Activated naive CD8-positive, alpha-beta T cell treated with anti-CD3 and anti-CD28 coated beads for 36 hours (primary cell): ENCODE results near the gene DGCR6. TPM values are rescaled to one million over a fixed set of nuclear protein-coding genes. Genes with fewer than 3 reads are reported as not detected.
"Not testable (repeated sequence)": the region's sequence is repeated elsewhere in the genome, so short reads cannot be mapped to it uniquely, and the experiment has no call there.

Experiments used
- DNase-seq: peaks from one replicate; pipeline ENCODE4 v3.0.0; 2021
- H3K27ac Mint-ChIP-seq: one replicate; pipeline ENCODE4 v1.8.0; 2022; ENCODE audit warnings: mild to moderate bottlenecking, moderate library complexity, mixed read lengths
- H3K27me3 Mint-ChIP-seq: one replicate; pipeline ENCODE4 v1.8.0; 2022; ENCODE audit warnings: mild to moderate bottlenecking, mixed read lengths
- H3K36me3 Mint-ChIP-seq: one replicate; pipeline ENCODE4 v1.8.0; 2021; ENCODE audit warnings: mild to moderate bottlenecking, mixed read lengths
- H3K4me1 Mint-ChIP-seq: one replicate; pipeline ENCODE4 v1.8.0; 2021; ENCODE audit warnings: mixed read lengths
- H3K4me3 Mint-ChIP-seq: one replicate; pipeline ENCODE4 v1.8.0; 2022; ENCODE audit warnings: mild to moderate bottlenecking, moderate library complexity, mixed read lengths
- H3K9me3 Mint-ChIP-seq: one replicate; pipeline ENCODE4 v1.8.0; 2022; ENCODE audit warnings: mixed read lengths
- total RNA-seq, 2 experiments: library from RNA; stranded (reverse); gene quantifications; one replicate each; pipeline ENCODE4 v1.2.3, GENCODE V29; 2021

The DGCR6 gene
- 1 to 10 TPM in 1 of 2 experiments, under 1 TPM in 1; 0.68 to 2.1 TPM for total RNA-seq

DNA sequence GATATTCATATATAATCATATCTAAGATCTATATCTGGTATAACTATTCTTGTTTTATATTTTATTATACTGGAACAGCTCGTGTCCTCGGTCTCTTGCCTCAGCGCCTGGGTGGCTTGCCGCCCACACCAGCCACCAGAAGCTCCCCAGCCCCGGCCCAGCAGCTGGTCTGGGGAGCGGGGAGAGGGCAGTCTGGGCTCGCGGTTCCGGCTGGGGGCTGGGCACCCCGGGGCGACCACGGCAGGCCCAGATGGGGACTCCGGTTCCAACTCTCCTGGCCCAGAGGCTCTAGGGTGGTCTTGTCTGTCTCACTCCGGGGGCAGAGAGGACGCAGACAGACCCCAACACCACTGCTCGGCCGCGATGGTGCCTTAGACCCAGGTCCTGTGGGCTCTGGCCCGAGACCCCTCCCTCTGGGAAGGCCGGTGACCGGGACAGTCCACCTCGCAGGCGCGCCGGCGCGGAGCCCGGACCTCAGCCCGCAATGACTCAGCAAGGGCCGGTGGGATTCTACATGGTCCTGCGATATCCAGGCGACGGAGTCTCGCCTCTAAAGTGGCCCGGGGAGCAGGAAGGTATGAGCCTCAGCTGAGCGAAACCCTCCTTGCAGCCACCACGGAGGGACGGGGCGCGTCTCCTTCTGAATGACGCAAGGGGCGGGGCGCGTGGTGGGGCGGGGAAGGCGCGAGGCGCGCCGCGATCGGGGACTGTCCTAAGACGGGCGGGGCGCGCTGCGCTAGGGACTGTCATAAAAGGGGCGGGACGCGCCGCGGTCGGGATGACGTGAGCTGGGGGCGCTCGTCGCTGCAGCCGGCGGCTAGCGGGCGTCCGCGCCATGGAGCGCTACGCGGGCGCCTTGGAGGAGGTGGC lies at the start of gene DGCR6:
TSS of gene DGCR6 (plus strand) at position 781 of the 870 bp plus-strand sequence. CDS start at position 836, 55 bp downstream.
- no peaks in the 10 kb centered on the region for H3K36me3 Mint-ChIP-seq
- no peak within 1 kb of the TSS for H3K27ac Mint-ChIP-seq
- no peaks in the 10 kb centered on the region for H3K4me1 Mint-ChIP-seq
- DNase-seq, result no peak
- no peaks in the 10 kb centered on the region for H3K9me3 Mint-ChIP-seq
- H3K27me3 Mint-ChIP-seq, result no peaks in the 10 kb centered on the region
- H3K4me3 Mint-ChIP-seq, result no peak within 1 kb of the TSS

DNA sequence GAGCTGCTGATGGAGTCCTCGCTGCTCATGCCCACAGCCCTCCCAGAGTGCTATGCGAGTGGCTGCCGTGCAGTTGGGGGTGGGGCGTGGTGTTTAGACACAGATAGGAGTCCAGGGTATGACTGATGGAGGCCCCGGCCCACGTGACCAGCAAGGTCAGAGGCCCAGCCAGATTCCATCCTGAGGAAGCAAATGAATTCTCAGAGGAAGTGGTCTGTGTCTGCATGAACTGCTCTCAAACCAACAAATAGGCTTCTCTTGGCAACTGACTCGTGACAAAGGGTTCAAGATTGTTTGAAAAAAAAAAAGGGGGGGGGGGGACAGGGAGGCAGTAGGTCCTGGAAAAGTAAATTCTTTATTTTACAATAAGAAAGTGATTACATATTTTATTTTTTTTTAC lies 46.8 kb upstream of the DGCR6 start:
- not testable (repeated sequence) for DNase-seq, H3K27me3 Mint-ChIP-seq, H3K9me3 Mint-ChIP-seq

DNA sequence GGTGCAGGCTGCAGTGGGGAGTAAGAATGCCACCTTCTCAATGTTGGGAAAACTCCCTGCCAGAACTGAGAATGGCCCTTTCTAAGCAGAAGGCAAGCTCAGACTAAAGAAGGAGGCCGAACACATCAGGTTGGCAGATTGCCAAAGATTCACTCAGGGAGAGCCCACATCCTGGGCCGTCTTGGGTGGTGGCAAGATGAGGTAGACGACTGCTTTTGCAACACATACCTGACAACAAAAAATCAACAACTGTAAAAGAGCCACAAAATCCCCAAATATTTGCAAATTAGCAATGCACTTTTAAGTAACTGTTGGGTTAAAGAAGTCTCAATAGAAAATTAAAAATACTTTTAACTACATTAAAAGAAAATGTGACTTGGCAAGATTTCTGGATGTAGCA lies 24.9 kb upstream of the DGCR6 start:
- not testable (repeated sequence) for H3K36me3 Mint-ChIP-seq, H3K4me3 Mint-ChIP-seq, H3K4me1 Mint-ChIP-seq, H3K27me3 Mint-ChIP-seq, H3K27ac Mint-ChIP-seq, H3K9me3 Mint-ChIP-seq
- peak; percentile 26 for DNase-seq

More for the DNA sequence above, 46.8 kb upstream of the DGCR6 start:
- not testable (repeated sequence) for H3K4me3 Mint-ChIP-seq, H3K27ac Mint-ChIP-seq, H3K4me1 Mint-ChIP-seq, H3K36me3 Mint-ChIP-seq

DNA sequence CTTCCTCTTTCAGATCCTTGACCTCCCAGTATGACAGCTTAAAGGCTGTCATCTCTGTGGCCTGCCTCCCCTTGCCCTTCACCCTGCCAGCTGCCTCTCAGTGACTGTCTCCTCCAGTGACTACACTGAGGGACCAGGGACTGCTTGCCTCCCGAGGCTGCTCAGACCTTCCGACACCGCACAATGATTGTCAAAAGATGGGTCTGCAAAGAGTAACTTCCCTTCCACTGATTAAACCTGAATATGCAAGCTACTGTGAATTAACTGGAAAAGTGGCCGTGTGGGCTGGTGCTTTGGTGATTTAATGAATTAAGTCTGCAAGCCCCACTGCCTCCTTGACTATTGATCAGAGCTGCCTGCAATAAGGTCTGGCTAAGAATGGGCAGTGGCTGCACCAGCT lies 21.7 kb upstream of the DGCR6 start:
- H3K9me3 Mint-ChIP-seq, H3K27me3 Mint-ChIP-seq, H3K4me3 Mint-ChIP-seq, DNase-seq, H3K4me1 Mint-ChIP-seq, H3K36me3 Mint-ChIP-seq, H3K27ac Mint-ChIP-seq: not testable (repeated sequence)

DNA sequence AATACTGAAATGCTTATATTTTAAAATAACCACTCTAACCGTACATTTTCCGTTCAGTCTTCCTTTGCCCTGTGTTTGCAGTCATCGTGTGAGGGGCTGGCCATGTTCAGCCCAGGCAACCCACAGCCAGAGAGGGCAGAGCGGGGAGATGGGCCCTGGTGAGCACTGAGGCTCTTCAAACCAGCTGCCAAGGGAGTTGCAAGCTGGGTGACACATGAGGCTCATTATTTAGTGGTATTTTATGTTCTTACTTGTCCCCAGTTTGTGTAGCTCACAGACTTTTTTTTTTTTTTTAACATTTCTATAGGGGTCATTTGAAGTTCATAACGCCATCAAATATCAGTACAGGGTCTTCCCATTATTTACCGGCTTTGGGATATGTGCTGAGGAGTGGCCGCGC lies 18.0 kb upstream of the DGCR6 start:
- no peak overlapping the region for H3K4me3 Mint-ChIP-seq
- no peaks in the 10 kb centered on the region for H3K4me1 Mint-ChIP-seq
- H3K9me3 Mint-ChIP-seq, result peaks cover 1% of the 10 kb centered on the region
- no peaks in the 10 kb centered on the region for H3K36me3 Mint-ChIP-seq
- no peak for DNase-seq
- H3K27ac Mint-ChIP-seq, result no peak overlapping the region
- no peaks in the 10 kb centered on the region for H3K27me3 Mint-ChIP-seq

DNA sequence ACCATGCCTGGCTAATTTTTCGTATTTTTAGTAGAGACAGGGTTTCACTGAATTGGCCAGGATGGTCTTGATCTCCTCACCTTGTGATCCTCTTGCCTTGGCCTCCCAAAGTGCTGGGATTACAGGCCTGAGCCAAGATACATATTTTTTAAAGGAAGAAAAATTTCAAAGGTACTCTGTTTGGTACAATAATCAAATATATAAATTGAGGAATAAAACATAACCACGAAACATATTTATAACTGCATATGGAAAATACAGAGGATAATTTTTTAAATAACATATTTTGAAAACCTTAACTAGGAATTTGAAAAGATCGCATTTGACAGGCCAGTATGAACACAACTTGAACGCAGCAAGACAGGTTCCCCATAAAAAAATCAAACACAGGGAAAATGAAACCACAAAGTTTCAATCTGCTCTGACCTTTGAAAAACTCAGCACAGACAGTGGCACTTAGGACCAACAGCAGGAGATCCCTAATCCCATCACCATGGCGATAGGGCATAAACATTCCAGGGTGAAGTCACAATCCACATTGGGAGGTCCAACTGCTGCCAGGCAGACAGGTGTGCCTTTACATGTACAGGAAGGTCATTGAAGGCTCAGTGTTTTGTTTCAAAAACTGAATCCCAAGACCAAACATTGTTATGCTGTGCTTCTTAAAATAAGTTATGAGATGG lies 15.5 kb upstream of the DGCR6 start:
- DNase-seq, H3K4me1 Mint-ChIP-seq, H3K36me3 Mint-ChIP-seq, H3K27me3 Mint-ChIP-seq, H3K9me3 Mint-ChIP-seq, H3K4me3 Mint-ChIP-seq, H3K27ac Mint-ChIP-seq: not testable (repeated sequence)

DNA sequence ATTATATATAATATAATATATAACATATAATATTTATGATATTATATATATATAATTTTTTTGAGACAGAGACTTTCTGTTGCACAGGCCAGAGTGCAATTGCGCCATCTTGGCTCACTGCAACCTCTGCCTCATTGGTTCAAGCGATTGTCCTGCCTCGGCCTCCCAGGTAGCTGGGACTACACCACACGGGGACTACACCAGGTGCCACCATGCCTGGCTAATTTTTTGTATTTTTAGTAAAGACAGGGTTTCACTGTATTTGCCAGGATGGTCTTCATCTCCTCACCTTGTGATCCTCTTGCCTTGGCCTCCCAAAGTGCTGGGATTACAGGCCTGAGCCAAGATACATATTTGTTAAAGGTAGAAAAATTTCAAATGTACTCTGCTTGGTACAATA lies 12.3 kb upstream of the DGCR6 start:
- not testable (repeated sequence) for H3K4me1 Mint-ChIP-seq, H3K9me3 Mint-ChIP-seq, DNase-seq, H3K36me3 Mint-ChIP-seq, H3K27me3 Mint-ChIP-seq, H3K27ac Mint-ChIP-seq, H3K4me3 Mint-ChIP-seq

DNA sequence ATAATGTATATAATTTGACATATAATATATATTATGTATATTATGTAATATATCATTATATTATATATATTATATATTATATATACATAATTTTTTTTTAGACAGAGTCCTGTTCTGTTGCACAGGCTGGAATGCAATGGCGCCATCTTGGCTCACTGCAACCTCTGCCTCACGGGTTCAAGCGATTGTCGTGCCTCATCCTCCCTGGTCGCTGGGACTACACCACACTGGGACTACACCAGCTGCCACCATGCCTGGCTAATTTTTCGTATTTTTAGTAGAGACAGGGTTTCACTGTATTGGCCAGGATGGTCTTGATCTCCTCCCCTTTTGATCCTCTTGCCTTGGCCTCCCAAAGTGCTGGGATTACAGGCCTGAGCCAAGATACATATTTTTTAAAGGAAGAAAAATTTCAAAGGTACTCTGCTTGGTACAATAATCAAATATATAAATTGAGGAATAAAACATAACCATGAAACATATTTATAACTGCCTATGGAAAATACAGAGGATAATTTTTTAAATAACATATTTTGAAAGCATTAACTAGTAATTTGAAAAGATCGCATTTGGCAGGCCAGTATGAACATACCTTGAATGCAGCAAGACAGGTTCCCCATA lies 10.0 kb upstream of the DGCR6 start:
- not testable (repeated sequence) for H3K9me3 Mint-ChIP-seq, H3K27me3 Mint-ChIP-seq, H3K27ac Mint-ChIP-seq, H3K4me3 Mint-ChIP-seq, H3K4me1 Mint-ChIP-seq, DNase-seq, H3K36me3 Mint-ChIP-seq

DNA sequence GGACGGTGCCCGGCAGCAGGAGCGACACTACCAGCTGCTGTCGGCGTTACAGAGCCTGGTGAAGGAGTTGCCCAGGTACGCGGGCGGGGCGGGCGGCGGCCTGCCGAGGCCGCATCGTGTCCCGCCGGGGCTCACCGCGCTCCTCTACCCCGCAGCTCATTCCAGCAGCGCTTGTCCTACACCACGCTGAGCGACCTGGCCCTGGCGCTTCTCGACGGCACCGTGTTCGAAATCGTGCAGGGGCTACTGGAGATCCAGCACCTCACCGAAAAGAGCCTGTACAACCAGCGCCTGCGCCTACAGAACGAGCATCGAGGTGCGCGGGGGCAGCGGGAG lies 258 bp downstream of the DGCR6 start:
- not testable (repeated sequence) for H3K9me3 Mint-ChIP-seq, H3K4me3 Mint-ChIP-seq, H3K4me1 Mint-ChIP-seq, H3K27me3 Mint-ChIP-seq, H3K36me3 Mint-ChIP-seq, DNase-seq, H3K27ac Mint-ChIP-seq

DNA sequence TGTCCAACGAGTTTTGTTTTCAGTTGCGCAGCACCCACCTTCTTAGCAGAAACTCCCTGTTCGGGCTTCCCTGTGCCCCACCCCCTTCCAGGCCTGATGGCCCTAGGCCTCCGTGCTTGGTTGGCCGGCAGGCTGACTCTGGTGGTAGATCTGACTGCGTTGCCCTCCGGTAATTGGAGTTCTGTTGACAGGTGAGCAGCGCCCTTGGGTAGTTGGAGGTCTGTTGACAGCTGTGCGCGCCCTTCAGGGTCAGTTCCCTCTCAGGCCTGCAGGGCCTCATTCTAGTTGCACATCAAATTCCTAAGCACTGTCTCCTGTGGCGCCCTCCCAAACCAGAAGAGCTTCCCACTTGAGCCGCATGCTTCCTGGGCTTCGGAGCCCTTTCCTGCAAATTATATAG lies 776 bp downstream of the DGCR6 start:
- Mint-ChIP-seq H3K27me3 (no peaks in the 10 kb centered on the region), H3K36me3 (no peaks in the 10 kb centered on the region), H3K4me3 (no peak overlapping the region), H3K9me3 (no peaks in the 10 kb centered on the region), H3K27ac (no peak overlapping the region), H3K4me1 (no peaks in the 10 kb centered on the region)
- no peak for DNase-seq

DNA sequence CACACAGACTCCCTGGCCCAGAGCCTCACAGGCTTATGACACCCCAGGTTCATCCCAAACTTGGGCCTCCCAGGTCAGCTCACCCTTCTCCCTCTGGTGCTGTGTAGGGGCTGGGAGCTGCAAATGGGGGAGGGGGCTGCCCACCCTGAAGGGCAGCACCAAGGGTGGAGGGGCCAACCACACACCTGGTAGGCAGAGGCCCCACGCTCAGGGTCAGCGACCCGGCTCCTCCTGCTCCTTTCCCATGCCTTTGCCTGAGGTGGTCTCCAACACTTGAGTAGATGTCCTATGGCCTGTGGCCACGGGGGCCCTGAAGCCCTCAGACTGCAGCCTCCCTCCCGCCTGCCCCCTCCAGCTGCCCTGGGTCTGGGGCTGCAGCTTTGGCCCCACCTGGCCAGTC lies 3.4 kb downstream of the DGCR6 start:
- Mint-ChIP-seq H3K4me3 (no peak overlapping the region), H3K4me1 (no peaks in the 10 kb centered on the region), H3K36me3 (no peaks in the 10 kb centered on the region), H3K27ac (no peak overlapping the region), H3K9me3 (no peaks in the 10 kb centered on the region), H3K27me3 (no peaks in the 10 kb centered on the region)
- DNase-seq, result no peak

DNA sequence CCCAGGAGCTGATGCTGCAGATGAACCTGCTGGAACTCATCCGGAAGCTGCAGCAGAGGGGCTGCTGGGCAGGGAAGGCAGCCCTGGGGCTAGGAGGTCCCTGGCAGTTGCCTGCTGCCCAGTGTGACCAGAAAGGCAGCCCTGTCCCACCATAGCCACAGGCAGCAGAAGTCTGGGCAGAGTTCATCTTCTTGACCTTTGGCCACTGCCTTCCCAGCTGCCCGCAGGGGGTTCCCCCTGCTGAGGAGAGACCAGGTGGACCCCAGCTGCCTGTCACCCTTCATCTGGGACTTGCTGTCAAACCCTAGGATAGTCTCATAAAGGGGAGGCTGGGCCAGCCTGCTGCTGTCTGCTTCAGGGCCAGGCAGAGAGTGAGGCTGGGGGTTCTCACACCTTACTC lies 5.4 kb downstream of the DGCR6 start:
- not testable (repeated sequence) for H3K9me3 Mint-ChIP-seq, H3K4me3 Mint-ChIP-seq

DNA sequence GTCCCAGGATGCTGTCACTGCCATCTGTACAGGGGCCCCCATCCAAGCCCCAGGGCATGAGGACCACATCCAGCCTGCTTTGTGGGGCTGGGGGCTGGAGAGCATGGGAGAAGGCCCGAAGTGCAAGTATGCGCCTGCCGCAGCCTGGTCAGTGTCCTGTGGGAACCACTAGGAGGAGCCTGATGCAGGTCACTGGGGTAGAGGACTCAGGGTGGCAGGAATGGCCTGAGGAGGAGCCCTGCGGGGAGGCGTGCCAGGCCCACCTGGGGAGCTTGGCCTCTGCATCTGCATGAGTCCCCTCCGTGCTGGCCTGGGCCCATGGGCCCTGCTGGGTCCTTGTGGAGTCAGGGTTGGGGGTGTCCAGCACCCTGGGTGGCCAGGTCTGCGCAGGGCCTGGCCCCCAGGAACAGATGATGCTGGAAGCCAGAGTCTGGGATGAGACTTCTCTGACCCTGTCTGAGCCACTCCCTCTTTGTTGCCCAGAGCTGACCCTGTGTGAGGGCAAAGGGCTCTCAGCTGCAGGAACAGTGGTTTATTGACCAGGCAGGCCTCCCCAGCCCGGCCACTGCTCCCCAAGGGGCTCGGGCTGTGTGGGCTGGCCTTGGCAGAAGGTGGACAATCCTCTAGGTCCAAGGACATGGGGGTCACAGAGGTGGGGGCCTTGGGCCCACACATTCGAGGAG lies 6.3 kb downstream of the DGCR6 start:
- not testable (repeated sequence) for DNase-seq, H3K36me3 Mint-ChIP-seq, H3K27ac Mint-ChIP-seq, H3K4me3 Mint-ChIP-seq, H3K9me3 Mint-ChIP-seq, H3K4me1 Mint-ChIP-seq, H3K27me3 Mint-ChIP-seq

More for the DNA sequence above, 5.4 kb downstream of the DGCR6 start:
- H3K27ac Mint-ChIP-seq, H3K27me3 Mint-ChIP-seq, H3K4me1 Mint-ChIP-seq, DNase-seq, H3K36me3 Mint-ChIP-seq: not testable (repeated sequence)

DNA sequence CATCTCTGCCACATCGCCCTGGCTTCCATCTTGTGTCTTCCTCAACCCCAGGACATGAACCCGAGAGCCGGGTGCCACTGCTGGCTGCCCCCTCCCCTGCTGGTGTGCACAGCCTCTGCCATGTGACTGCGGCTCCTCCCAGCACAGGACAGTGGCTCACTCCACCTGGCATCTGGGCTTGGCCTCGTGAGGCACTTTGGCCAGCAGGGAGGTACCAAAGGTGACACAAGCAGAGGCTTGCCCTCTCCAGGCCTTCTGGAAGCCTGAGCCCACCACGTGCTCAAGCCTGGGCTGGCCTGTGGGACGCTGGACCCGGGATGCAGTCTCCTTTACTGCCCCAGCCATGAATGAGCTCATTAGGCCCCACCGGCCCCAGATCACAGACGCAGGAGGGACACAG lies 8.4 kb downstream of the DGCR6 start:
- not testable (repeated sequence) for H3K36me3 Mint-ChIP-seq, H3K4me3 Mint-ChIP-seq, DNase-seq, H3K27ac Mint-ChIP-seq, H3K4me1 Mint-ChIP-seq, H3K27me3 Mint-ChIP-seq, H3K9me3 Mint-ChIP-seq

DNA sequence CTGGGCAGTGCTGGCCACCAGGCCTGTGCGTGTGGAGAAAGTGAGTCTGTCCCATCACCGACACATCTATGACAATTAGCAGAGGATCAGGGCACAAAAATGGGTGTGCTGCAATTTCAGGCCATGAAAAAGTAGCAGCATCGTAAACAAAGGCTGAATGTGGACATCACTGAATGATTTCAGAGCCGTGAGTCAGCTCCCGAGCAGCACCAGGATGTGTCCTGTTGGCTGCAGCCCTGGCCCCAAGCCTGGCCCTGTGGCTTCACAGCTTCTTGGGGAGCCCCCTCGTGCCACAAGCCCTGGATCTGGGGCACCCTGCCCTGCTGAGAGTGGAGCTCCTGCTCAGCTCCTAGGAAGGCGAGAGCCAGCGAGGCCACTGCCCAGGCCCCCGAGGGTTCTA lies 9.4 kb downstream of the DGCR6 start:
- not testable (repeated sequence) for H3K36me3 Mint-ChIP-seq, H3K27ac Mint-ChIP-seq, DNase-seq, H3K4me1 Mint-ChIP-seq, H3K27me3 Mint-ChIP-seq, H3K9me3 Mint-ChIP-seq, H3K4me3 Mint-ChIP-seq
